DOHH2 (cell line): ENCODE measurements around the gene ADAM33.

ENCODE experiments used
- H3F3A ChIP-seq: fragments of 200-600 bp; sonication (generic), shearing (Covaris generic); 2 replicates; pipeline ENCODE4 v1.6.0; 2016; ENCODE audit warnings: antibody characterized with exemption, mild to moderate bottlenecking; ENCODE audit not compliant: control insufficient read depth, insufficient read depth
- H3K27ac ChIP-seq: fragments of 200-600 bp; sonication (generic); 2 replicates; pipeline ENCODE4 v1.5.1; 2014; ENCODE audit warnings: low read depth, mild to moderate bottlenecking, low read length, moderate library complexity
- H3K27me3 ChIP-seq: fragments of 200-600 bp; sonication (generic); 2 replicates; pipeline ENCODE4 v1.6.1; 2014; ENCODE audit warnings: mild to moderate bottlenecking, low read length, mixed read lengths; ENCODE audit not compliant: control insufficient read depth
- H3K36me3 ChIP-seq: fragments of 200-600 bp; sonication (generic); 2 replicates; pipeline ENCODE4 v1.6.1; 2014; ENCODE audit warnings: mild to moderate bottlenecking, low read length, moderate library complexity, mixed read lengths; ENCODE audit not compliant: control insufficient read depth
- H3K4me1 ChIP-seq: fragments of 200-600 bp; sonication (generic); 2 replicates; pipeline ENCODE4 v1.6.1; 2014; ENCODE audit warnings: mild to moderate bottlenecking, low read length, mixed read lengths; ENCODE audit not compliant: control insufficient read depth
- H3K4me2 ChIP-seq: fragments of 200-600 bp; sonication (generic); 2 replicates; pipeline ENCODE4 v1.6.0; 2014; ENCODE audit warnings: mild to moderate bottlenecking, low read length, moderate library complexity
- H3K4me3 ChIP-seq: fragments of 200-600 bp; sonication (generic); 2 replicates; pipeline ENCODE4 v1.5.1; 2014; ENCODE audit warnings: mild to moderate bottlenecking, low read length, mixed read lengths
- H3K79me2 ChIP-seq: fragments of 200-600 bp; sonication (generic); 2 replicates; pipeline ENCODE4 v1.6.1; 2014; ENCODE audit warnings: mild to moderate bottlenecking, low read length, mixed read lengths; ENCODE audit not compliant: control insufficient read depth
- H3K9me2 ChIP-seq: fragments of 200-600 bp; sonication (generic); replicated peaks from 2 replicates; pipeline ENCODE4 v1.6.1; 2014; ENCODE audit warnings: mild to moderate bottlenecking, low read length, mixed read lengths; ENCODE audit not compliant: control insufficient read depth
- H3K9me3 ChIP-seq: fragments of 200-600 bp; sonication (generic); 2 replicates; pipeline ENCODE4 v1.6.1; 2014; ENCODE audit warnings: antibody characterized with exemption, low read length, mixed read lengths; ENCODE audit not compliant: control insufficient read depth, insufficient read depth
- H4K20me1 ChIP-seq: fragments of 200-600 bp; sonication (generic); 2 replicates; pipeline ENCODE4 v1.6.0; 2014; ENCODE audit warnings: low read depth, mild to moderate bottlenecking, antibody characterized with exemption, low read length, moderate library complexity; ENCODE audit not compliant: control insufficient read depth, insufficient read depth
- EZH2phosphoT487 ChIP-seq: fragments of 200-600 bp; sonication (generic); IDR thresholded peaks from 2 replicates; pipeline ENCODE4 v1.6.1; 2017; ENCODE audit warnings: borderline replicate concordance, mild to moderate bottlenecking, antibody characterized with exemption, low read length, moderate library complexity, mixed read lengths
- TF ChIP-seq, protein P1 (sequence below): fragments of 200-600 bp; sonication (generic); IDR thresholded peaks from one replicate; pipeline ENCODE4 v1.5.1; 2014; ENCODE audit warnings: antibody characterized with exemption, mild to moderate bottlenecking, low read depth, low read length; ENCODE audit not compliant: poor library complexity, severe bottlenecking

The ADAM33 gene

GRCh38 chr20:3704087-3704486, 22.3 kb upstream of the ADAM33 start:
- Histone ChIP-seq H3K79me2 (no peaks in the 10 kb centered on the region), H3K4me2 (no peak overlapping the region), H3K36me3 (no peaks in the 10 kb centered on the region), H3K27ac (no peak overlapping the region), H3K27me3 (no peaks in the 10 kb centered on the region), H3K4me1 (no peaks in the 10 kb centered on the region), H3K9me2 (no peaks in the 10 kb centered on the region), H4K20me1 (no peaks in the 10 kb centered on the region), H3K4me3 (no peak overlapping the region), H3F3A (no peaks in the 10 kb centered on the region), H3K9me3 (no peaks in the 10 kb centered on the region)
- TF ChIP-seq, protein P1, sequence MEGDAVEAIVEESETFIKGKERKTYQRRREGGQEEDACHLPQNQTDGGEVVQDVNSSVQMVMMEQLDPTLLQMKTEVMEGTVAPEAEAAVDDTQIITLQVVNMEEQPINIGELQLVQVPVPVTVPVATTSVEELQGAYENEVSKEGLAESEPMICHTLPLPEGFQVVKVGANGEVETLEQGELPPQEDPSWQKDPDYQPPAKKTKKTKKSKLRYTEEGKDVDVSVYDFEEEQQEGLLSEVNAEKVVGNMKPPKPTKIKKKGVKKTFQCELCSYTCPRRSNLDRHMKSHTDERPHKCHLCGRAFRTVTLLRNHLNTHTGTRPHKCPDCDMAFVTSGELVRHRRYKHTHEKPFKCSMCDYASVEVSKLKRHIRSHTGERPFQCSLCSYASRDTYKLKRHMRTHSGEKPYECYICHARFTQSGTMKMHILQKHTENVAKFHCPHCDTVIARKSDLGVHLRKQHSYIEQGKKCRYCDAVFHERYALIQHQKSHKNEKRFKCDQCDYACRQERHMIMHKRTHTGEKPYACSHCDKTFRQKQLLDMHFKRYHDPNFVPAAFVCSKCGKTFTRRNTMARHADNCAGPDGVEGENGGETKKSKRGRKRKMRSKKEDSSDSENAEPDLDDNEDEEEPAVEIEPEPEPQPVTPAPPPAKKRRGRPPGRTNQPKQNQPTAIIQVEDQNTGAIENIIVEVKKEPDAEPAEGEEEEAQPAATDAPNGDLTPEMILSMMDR, result no peak
- TF ChIP-seq EZH2phosphoT487, result no peak

DNA sequence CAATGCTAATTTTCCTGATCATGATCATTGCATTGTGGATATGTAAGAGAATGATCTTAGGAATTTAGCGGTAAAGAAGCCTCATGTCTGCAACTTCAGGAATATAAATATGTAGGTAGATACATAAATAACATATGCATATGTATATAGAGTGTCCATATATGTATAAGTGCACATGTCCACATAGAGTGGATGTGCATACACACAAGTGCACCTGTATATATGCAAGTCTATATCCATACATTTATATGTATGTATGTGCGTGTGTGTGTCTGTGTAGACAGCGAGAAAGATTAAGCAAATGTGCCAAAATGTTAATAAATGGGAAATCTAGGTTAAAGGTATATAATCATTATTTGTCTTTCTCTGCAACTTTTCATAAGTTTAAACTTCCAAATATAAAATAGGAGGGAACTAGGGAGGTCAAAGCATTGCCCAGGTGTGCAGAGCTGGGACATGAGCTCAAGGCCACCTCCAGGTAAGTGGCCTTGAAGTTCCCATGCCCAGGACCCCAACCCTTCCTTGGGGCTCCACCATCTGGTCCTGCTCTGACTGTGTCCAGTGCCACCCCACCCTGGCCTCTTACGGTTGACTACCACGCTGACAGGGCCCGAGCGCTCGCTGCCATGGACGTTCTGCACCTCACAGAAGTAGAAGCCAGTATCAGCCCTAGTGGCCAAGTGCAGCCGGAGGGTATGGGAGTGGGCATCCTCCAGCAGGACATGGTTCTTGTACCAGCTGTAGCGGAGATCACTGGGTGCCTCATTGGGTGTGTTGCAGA, 21.0 kb upstream of the ADAM33 start:
- H3K9me3 ChIP-seq, result no peaks in the 10 kb centered on the region
- H4K20me1 ChIP-seq, result no peaks in the 10 kb centered on the region
- H3K4me1 ChIP-seq, result no peaks in the 10 kb centered on the region
- H3K36me3 ChIP-seq, result no peaks in the 10 kb centered on the region
- H3K9me2 ChIP-seq, result no peaks in the 10 kb centered on the region
- TF ChIP-seq EZH2phosphoT487, result no peak
- TF ChIP-seq, protein P1, result no peak
- no peaks in the 10 kb centered on the region for H3F3A ChIP-seq
- no peak overlapping the region for H3K27ac ChIP-seq
- no peaks in the 10 kb centered on the region for H3K27me3 ChIP-seq
- H3K4me2 ChIP-seq, result no peak overlapping the region
- H3K79me2 ChIP-seq, result no peaks in the 10 kb centered on the region
- H3K4me3 ChIP-seq, result no peak overlapping the region

- H3K27me3 ChIP-seq, result no peaks in the 10 kb centered on the region
- TF ChIP-seq EZH2phosphoT487, result no peak
- TF ChIP-seq, protein P1, result no peak
- no peaks in the 10 kb centered on the region for H3K9me2 ChIP-seq
- H3K36me3 ChIP-seq, result no peaks in the 10 kb centered on the region
- H3K4me2 ChIP-seq, result no peak overlapping the region
- no peaks in the 10 kb centered on the region for H3F3A ChIP-seq
- peaks cover 4% of the 10 kb centered on the region; the same call in 1 of the 2 replicates for H3K9me3 ChIP-seq
- no peaks in the 10 kb centered on the region for H4K20me1 ChIP-seq
- no peaks in the 10 kb centered on the region for H3K79me2 ChIP-seq
- H3K4me3 ChIP-seq, result no peak overlapping the region
- no peaks in the 10 kb centered on the region for H3K4me1 ChIP-seq
- H3K27ac ChIP-seq, result no peak overlapping the region
Observed at GRCh38 chr20:3701061-3701998, 19.5 kb upstream of the ADAM33 start.
